ENCODE data around the gene DIP2C.

DNA sequence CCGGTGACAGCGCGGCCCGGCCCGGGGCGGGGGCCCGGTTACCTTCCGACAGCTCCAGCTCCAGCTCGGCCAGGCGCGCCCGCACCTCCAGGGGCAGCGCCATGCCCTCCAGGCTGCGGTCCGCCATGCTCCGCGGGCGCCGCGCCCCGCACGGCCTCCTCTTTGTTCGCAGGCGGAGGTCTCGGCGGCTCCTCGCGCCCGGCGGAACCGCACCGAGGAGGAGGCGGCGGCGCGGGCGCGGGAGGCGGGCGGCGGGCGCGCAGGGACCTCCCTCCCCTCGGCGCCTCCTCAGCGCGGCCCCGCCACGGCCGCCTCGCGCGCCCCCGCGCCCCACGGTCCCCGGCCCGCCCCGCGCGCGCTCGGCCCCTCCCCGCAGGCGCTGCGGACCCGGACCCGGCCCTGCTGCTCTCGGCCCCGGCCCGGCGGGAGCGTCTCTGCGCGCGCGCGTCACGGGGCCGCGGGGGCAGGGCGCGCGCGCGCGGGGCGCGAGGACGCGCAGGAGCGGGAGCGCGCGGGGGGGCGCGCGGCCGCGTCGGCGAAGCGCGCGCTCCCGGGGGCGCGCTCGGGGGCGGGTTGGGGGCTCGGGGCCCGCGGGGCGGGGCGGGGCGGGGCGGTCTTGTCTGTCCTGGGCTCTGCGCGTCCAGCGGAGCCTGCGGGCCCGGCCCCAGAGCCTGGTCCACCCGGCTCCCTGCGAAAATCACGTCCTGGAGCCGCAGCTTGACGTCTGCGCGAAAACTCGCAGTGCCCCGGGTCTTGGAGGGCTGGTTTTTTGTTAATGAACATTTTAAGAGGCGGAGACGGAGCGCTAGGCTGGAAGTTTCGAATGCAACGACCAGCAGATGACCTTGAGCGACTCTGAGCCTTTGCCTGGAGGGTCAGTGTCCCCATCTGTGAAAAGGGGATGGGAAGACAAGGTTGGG, at the start of gene DIP2C:
- TF ChIP-seq CTCF (IDR thresholded peaks at IDR 0.05): no peak
- no peak for TF ChIP-seq EP300 (IDR thresholded peaks at IDR 0.05; ENCODE audit: low read depth)
- no peak for TF ChIP-seq POLR2A (IDR thresholded peaks at IDR 0.05)

Data from transverse colon (tissue), 3 donors.